H1 (cell line): Measurements from ENCODE around the gene ZBTB16. TPM values are rescaled to one million over a fixed set of nuclear protein-coding genes. Genes with fewer than 3 reads are reported as not detected.

Source experiments
- CTCF ChIA-PET: fragments of 300-600 bp; sonication (Branson Sonifier 250); formaldehyde crosslinking; loops from one replicate; lab custom pipeline; 2021; ENCODE audit not compliant: partially characterized antibody; lab: Charles Lee
- POLR2A ChIA-PET: fragments of 300-600 bp; sonication (Branson Sonifier 250); formaldehyde crosslinking; loops from one replicate; lab custom pipeline; 2021; ENCODE audit warnings: inconsistent platforms; ENCODE audit not compliant: partially characterized antibody; lab: Charles Lee
- DNase-seq, 2 experiments: peaks; one replicate each; pipeline versions ENCODE4 v3.0.0 to v3.0.0-alpha.2; 2010 to 2022; ENCODE audit warnings: low spot score in 2 of 2, low read depth in 1 of 2, mixed read lengths in 1 of 2
- FAIRE-seq: peaks from 2 replicates; lab custom pipeline; 2011; peaks lifted over from hg19 to GRCh38; lab: Jason Lieb, UNC
- H2AFZ ChIP-seq: 2 replicates; pipeline ENCODE4 v1.8.1; 2012; ENCODE audit warnings: low read length, inconsistent platforms
- H2AK5ac ChIP-seq: 2 replicates; pipeline ENCODE4 v1.6.1; 2013; ENCODE audit warnings: low read depth, low read length
- H2BK120ac ChIP-seq: replicated peaks from 2 replicates; pipeline ENCODE3; 2013; ENCODE audit warnings: low read depth, low read length, inconsistent platforms
- H2BK12ac ChIP-seq: 2 replicates; pipeline ENCODE4 v1.6.1; 2013; ENCODE audit warnings: low read depth, low read length
- H2BK15ac ChIP-seq: 2 replicates; pipeline ENCODE4 v1.6.1; 2013; ENCODE audit warnings: low read length
- H2BK20ac ChIP-seq: 2 replicates; pipeline ENCODE4 v1.6.1; 2013; ENCODE audit warnings: low read length
- H2BK5ac ChIP-seq: 2 replicates; pipeline ENCODE4 v1.6.1; 2013; ENCODE audit warnings: low read depth, low read length
- H3K14ac ChIP-seq: 2 replicates; pipeline ENCODE4 v1.6.1; 2013; ENCODE audit warnings: inconsistent platforms; ENCODE audit not compliant: insufficient read length
- H3K18ac ChIP-seq: 2 replicates; pipeline ENCODE4 v1.6.1; 2013; ENCODE audit warnings: low read length; ENCODE audit errors: extremely low read depth
- H3K23ac ChIP-seq: 2 replicates; pipeline ENCODE4 v1.6.1; 2013; ENCODE audit warnings: inconsistent platforms; ENCODE audit not compliant: insufficient read length
- H3K23me2 ChIP-seq: 2 replicates; pipeline ENCODE4 v1.6.1; 2013; ENCODE audit warnings: low read depth, low read length
- H3K27ac ChIP-seq: 2 replicates; pipeline ENCODE4 v1.6.1; 2011; ENCODE audit warnings: low read depth, low read length, inconsistent platforms
- H3K27me3 ChIP-seq, 4 experiments: replicated peaks in 1 of 4; 1 replicate in 1 of 4; 2 replicates in 3 of 4; pipeline versions ENCODE4 v1.6.1 to v1.8.1; 2011 to 2013; ENCODE audit warnings: low read length in 3 of 4, mild to moderate bottlenecking in 3 of 4, inconsistent platforms in 2 of 4, mixed read lengths in 2 of 4, moderate library complexity in 1 of 4; ENCODE audit not compliant: control insufficient read depth in 3 of 4, insufficient read depth in 3 of 4; ENCODE audit errors: extremely low read depth in 1 of 4
- H3K36me3 ChIP-seq, 4 experiments: 2 replicates each; pipeline versions ENCODE4 v1.6.1 to v1.8.1; 2011 to 2013; ENCODE audit warnings: mild to moderate bottlenecking in 4 of 4, low read length in 3 of 4, moderate library complexity in 2 of 4, control low read depth in 1 of 4, inconsistent platforms in 1 of 4; ENCODE audit not compliant: insufficient read depth in 4 of 4, control insufficient read depth in 2 of 4
- H3K4ac ChIP-seq: replicated peaks from 2 replicates; pipeline ENCODE3; 2013; ENCODE audit warnings: low read length, low read depth, mixed read lengths, inconsistent platforms; ENCODE audit not compliant: insufficient read length
- H3K4me1 ChIP-seq, 4 experiments: replicated peaks in 1 of 4; 1 replicate in 1 of 4; 2 replicates in 3 of 4; pipeline versions ENCODE4 v1.6.1 to v1.8.1; 2011 to 2013; ENCODE audit warnings: low read length in 3 of 4, inconsistent platforms in 2 of 4, mixed read lengths in 1 of 4; ENCODE audit not compliant: insufficient read depth in 4 of 4, control insufficient read depth in 3 of 4
- H3K4me2 ChIP-seq, 2 experiments: 2 replicates each; pipeline versions ENCODE4 v1.6.1 to v1.8.1; 2011 to 2013; ENCODE audit warnings: low read depth in 2 of 2, low read length in 2 of 2, control low read depth in 1 of 2, inconsistent platforms in 1 of 2, mild to moderate bottlenecking in 1 of 2; ENCODE audit not compliant: insufficient read depth in 1 of 2
- H3K4me3 ChIP-seq, 4 experiments: fragments of 200-600, 300-600 bp in 1 of 4; sonication (generic), shearing (Covaris generic), sonication (Bioruptor Twin) in 1 of 4; 2 replicates each; pipeline versions ENCODE4 v1.5.1 to v1.8.1; 2011 to 2016; ENCODE audit warnings: low read length in 4 of 4, low read depth in 3 of 4, control low read depth in 2 of 4, inconsistent platforms in 2 of 4, mild to moderate bottlenecking in 2 of 4, mixed read lengths in 1 of 4, moderate library complexity in 1 of 4; ENCODE audit not compliant: insufficient read depth in 2 of 4; ENCODE audit errors: extremely low read depth in 1 of 4
- H3K56ac ChIP-seq: replicated peaks from 2 replicates; pipeline ENCODE3; 2013; ENCODE audit warnings: low read depth, mild to moderate bottlenecking, mixed read lengths, low read length, inconsistent platforms; ENCODE audit not compliant: insufficient read length
- H3K79me1 ChIP-seq: 2 replicates; pipeline ENCODE4 v1.6.1; 2013; ENCODE audit warnings: low read depth, low read length, control low read depth
- H3K79me2 ChIP-seq, 2 experiments: 2 replicates each; pipeline versions ENCODE4 v1.6.1 to v1.8.1; 2012 to 2013; ENCODE audit warnings: low read length in 2 of 2, mild to moderate bottlenecking in 2 of 2, inconsistent platforms in 1 of 2; ENCODE audit not compliant: insufficient read depth in 2 of 2, control insufficient read depth in 1 of 2
- H3K9ac ChIP-seq, 4 experiments: replicated peaks in 1 of 4; 1 replicate in 1 of 4; 2 replicates in 3 of 4; pipeline versions ENCODE4 v1.6.1 to v1.8.1; 2011 to 2013; ENCODE audit warnings: low read depth in 3 of 4, low read length in 3 of 4, control low read depth in 2 of 4, mild to moderate bottlenecking in 2 of 4, moderate library complexity in 2 of 4, inconsistent platforms in 1 of 4; ENCODE audit errors: extremely low read depth in 1 of 4
- H3K9me3 ChIP-seq, 2 experiments: 2 replicates each; pipeline versions ENCODE4 v1.6.1 to v1.8.1; 2012 to 2013; ENCODE audit warnings: mild to moderate bottlenecking in 2 of 2, moderate library complexity in 2 of 2, control low read depth in 1 of 2, inconsistent platforms in 1 of 2, low read depth in 1 of 2, low read length in 1 of 2, mixed read lengths in 1 of 2; ENCODE audit not compliant: insufficient read depth in 2 of 2
- H4K20me1 ChIP-seq, 2 experiments: replicated peaks in 1 of 2; 2 replicates each; pipeline versions ENCODE3 to v1.8.1; 2011 to 2013; ENCODE audit warnings: inconsistent platforms in 2 of 2, low read length in 2 of 2, mild to moderate bottlenecking in 1 of 2; ENCODE audit not compliant: insufficient read depth in 2 of 2, control insufficient read depth in 1 of 2
- H4K5ac ChIP-seq: 2 replicates; pipeline ENCODE4 v1.6.1; 2013; ENCODE audit warnings: low read length, low read depth, mixed read lengths, inconsistent platforms; ENCODE audit not compliant: insufficient read length
- H4K8ac ChIP-seq: 2 replicates; pipeline ENCODE4 v1.8.0; 2013; ENCODE audit warnings: mild to moderate bottlenecking, moderate library complexity, low read length, inconsistent platforms; ENCODE audit not compliant: insufficient read depth; ENCODE audit errors: extremely low read depth
- H4K91ac ChIP-seq: replicated peaks from 2 replicates; pipeline ENCODE3; 2013; ENCODE audit warnings: low read length, mixed read lengths, inconsistent platforms; ENCODE audit not compliant: insufficient read length
- CBX8 ChIP-seq: fragments of 300-800, 300-1000 bp; sonication (generic); IDR thresholded peaks from 2 replicates; pipeline ENCODE4 v1.7.1; 2016; ENCODE audit warnings: low read depth, low read length, borderline replicate concordance
- EGR1 ChIP-seq: IDR thresholded peaks from 2 replicates; pipeline ENCODE4 v1.6.1; 2011; ENCODE audit warnings: low read depth, low read length, borderline replicate concordance
- HDAC6 ChIP-seq: IDR thresholded peaks from one replicate; pipeline ENCODE4 v1.7.1; 2012; ENCODE audit warnings: low read depth, mild to moderate bottlenecking, inconsistent platforms, low read length, moderate library complexity
- MAFK ChIP-seq: IDR thresholded peaks from 2 replicates; pipeline ENCODE4 v1.6.1; 2012; ENCODE audit warnings: low read depth, mild to moderate bottlenecking, improper control_type of control experiment, low read length
- NRF1 ChIP-seq: IDR thresholded peaks from 2 replicates; pipeline ENCODE4 v1.6.1; 2011; ENCODE audit warnings: mild to moderate bottlenecking, low read depth, low read length, improper control_type of control experiment
- PHF8 ChIP-seq: fragments of 200-600 bp; sonication (generic); conservative IDR thresholded peaks from 2 replicates; pipeline ENCODE4 v1.7.1; 2012; ENCODE audit warnings: low read depth, mild to moderate bottlenecking, inconsistent platforms, low read length, moderate library complexity
- RNF2 ChIP-seq: fragments of 200-900, 300-1000 bp; sonication (generic); IDR thresholded peaks from 2 replicates; pipeline ENCODE4 v1.7.1; 2016; ENCODE audit warnings: borderline replicate concordance, low read depth, mild to moderate bottlenecking, antibody characterized with exemption, low read length; ENCODE audit not compliant: poor library complexity, severe bottlenecking; ENCODE audit errors: missing control alignments
- RXRA ChIP-seq: IDR thresholded peaks from 2 replicates; pipeline ENCODE4 v1.6.1; 2011; ENCODE audit warnings: low read depth, mild to moderate bottlenecking, low read length, moderate library complexity; ENCODE audit not compliant: insufficient read depth
- SAP30 ChIP-seq: fragments of 300-600 bp; sonication (generic); IDR thresholded peaks from 2 replicates; pipeline ENCODE4 v1.7.1; 2012; ENCODE audit warnings: low read length, moderate library complexity, mild to moderate bottlenecking, inconsistent platforms; ENCODE audit not compliant: insufficient read depth, insufficient replicate concordance
- SUZ12 ChIP-seq: fragments of 200-600 bp; sonication (generic); IDR thresholded peaks from 2 replicates; pipeline ENCODE4 v1.6.1; 2012; ENCODE audit warnings: mild to moderate bottlenecking, inconsistent platforms, low read length, moderate library complexity, mixed read lengths
- TEAD4 ChIP-seq: IDR thresholded peaks from 2 replicates; pipeline ENCODE4 v1.6.1; 2012; ENCODE audit warnings: low read depth, low read length, inconsistent platforms, mixed read lengths
- USF2 ChIP-seq: IDR thresholded peaks from 2 replicates; pipeline ENCODE4 v1.6.1; 2011; ENCODE audit warnings: low read length, improper control_type of control experiment
- WGBS, 2 experiments: shearing (Covaris generic) in 1 of 2; methylation state at CpG; one replicate each; pipeline versions ENCODE4 v1.1.6 to v1.1.7; 2013 to 2015; ENCODE audit warnings: low lambda C conversion rate in 2 of 2, mixed read lengths in 2 of 2, inconsistent platforms in 1 of 2, low coverage in 1 of 2, missing lambda C conversion rate in 1 of 2; ENCODE audit not compliant: insufficient replicate concordance in 2 of 2, insufficient coverage in 1 of 2, insufficient read length in 1 of 2; ENCODE audit errors: extremely low coverage in 1 of 2, missing lambda C conversion rate in 1 of 2; 5-methylcytosine and 5-hydroxymethylcytosine counted together
- polyA plus RNA-seq, 7 experiments: library from polyadenylated mRNA; depleted of rRNA in 3 of 7; stranded (reverse) in 5 of 7; unstranded in 2 of 7; fragments of >200 nt in 5 of 7; fragments of 200-250 nt in 2 of 7; gene quantifications; 1 replicate in 5 of 7; 2 replicates in 1 of 7; 4 replicates in 1 of 7; pipeline versions ENCODE4 v1.2.1 to v1.2.3, GENCODE V29; 2011 to 2013; ENCODE audit warnings: missing spikeins in 2 of 7, mixed read lengths in 2 of 7
- total RNA-seq: library from RNA; stranded (reverse); fragmentation: NEBNext Ultra II Directional; extraction: Animal tissue kit (Norgen Biotek cat#: 25700); gene quantifications from 2 replicates; pipeline ENCODE4 v1.2.1, GENCODE V29; 2021

Gene ZBTB16
- total and polyA plus RNA-seq, 2 of the 8 experiments (the other 6 are each of a cell fraction or from before 2014, with no cell fraction given): 0.12 to 0.61 TPM

- H3K9me3 ChIP-seq: no peaks in the 10 kb centered on the region
Observed at GRCh38 chr11:114039551-114039950, 20.0 kb upstream of the ZBTB16 start.

More at GRCh38 chr11:114039551-114039950, 20.0 kb upstream of the ZBTB16 start:
- H3K23me2 ChIP-seq: no peaks in the 10 kb centered on the region
- no peak overlapping the region for H3K9ac ChIP-seq
- FAIRE-seq (no peak), DNase-seq (no peak)
- ChIA-PET POLR2A (no interaction called here), CTCF (interaction anchor here (0.6 to 9.9 kb wide), 12 partner anchors 9 to 243 kb away, joined by 3 to 183 read pairs (median 4); no protein-coding TSS in a partner anchor)
- H3K4me2 ChIP-seq: no peak overlapping the region
- H3K18ac ChIP-seq: no peak overlapping the region
- no peak overlapping the region for H2BK20ac ChIP-seq
- no peak overlapping the region for H3K4ac ChIP-seq
- H3K23ac ChIP-seq: no peak overlapping the region
- H3K27ac ChIP-seq: no peak overlapping the region
- H4K91ac ChIP-seq: no peak overlapping the region
- no peak overlapping the region for H2BK5ac ChIP-seq
- H2BK15ac ChIP-seq: no peak overlapping the region
- H2AK5ac ChIP-seq: no peak overlapping the region
- H2AFZ ChIP-seq: no peak overlapping the region
- H3K36me3 ChIP-seq: no peaks in the 10 kb centered on the region
- no peaks in the 10 kb centered on the region for H3K79me1 ChIP-seq
- no peak overlapping the region for H3K4me3 ChIP-seq
- no peaks in the 10 kb centered on the region for H3K4me1 ChIP-seq
- peaks cover 0 to 3% (median 0%) of the 10 kb centered on the region in 4 experiments; a peak in 2 of 7 replicates for H3K27me3 ChIP-seq
- WGBS, 2 experiments: 88% methylated on average over 3 of the region's 3 CpGs; no CpG with 5 or more reads in 1 of the 2 experiments
- no peak overlapping the region for H2BK120ac ChIP-seq
- no peak overlapping the region for H3K56ac ChIP-seq
- no peaks in the 10 kb centered on the region for H4K20me1 ChIP-seq
- no peak overlapping the region for H4K5ac ChIP-seq
- no peaks in the 10 kb centered on the region for H3K79me2 ChIP-seq
- no peak for TF ChIP-seq SUZ12
- no peak for TF ChIP-seq SAP30
- no peak for TF ChIP-seq TEAD4
- no peak for TF ChIP-seq CBX8
- no peak for TF ChIP-seq RNF2
- TF ChIP-seq RXRA: no peak
- no peak for TF ChIP-seq USF2
- TF ChIP-seq PHF8: no peak
- TF ChIP-seq EGR1: no peak
- TF ChIP-seq NRF1: no peak
- TF ChIP-seq HDAC6: no peak
- TF ChIP-seq MAFK: no peak
- no peak overlapping the region for H2BK12ac ChIP-seq
- no peak overlapping the region for H4K8ac ChIP-seq
- H3K14ac ChIP-seq: no peak overlapping the region
